ENCODE measurements around the gene KDM7A. TPM values are rescaled to one million over a fixed set of nuclear protein-coding genes. Genes with fewer than 3 reads are reported as not detected.

Gene KDM7A
- total RNA-seq, 1 experiment from 2014 or later: 6.6 TPM

DNA sequence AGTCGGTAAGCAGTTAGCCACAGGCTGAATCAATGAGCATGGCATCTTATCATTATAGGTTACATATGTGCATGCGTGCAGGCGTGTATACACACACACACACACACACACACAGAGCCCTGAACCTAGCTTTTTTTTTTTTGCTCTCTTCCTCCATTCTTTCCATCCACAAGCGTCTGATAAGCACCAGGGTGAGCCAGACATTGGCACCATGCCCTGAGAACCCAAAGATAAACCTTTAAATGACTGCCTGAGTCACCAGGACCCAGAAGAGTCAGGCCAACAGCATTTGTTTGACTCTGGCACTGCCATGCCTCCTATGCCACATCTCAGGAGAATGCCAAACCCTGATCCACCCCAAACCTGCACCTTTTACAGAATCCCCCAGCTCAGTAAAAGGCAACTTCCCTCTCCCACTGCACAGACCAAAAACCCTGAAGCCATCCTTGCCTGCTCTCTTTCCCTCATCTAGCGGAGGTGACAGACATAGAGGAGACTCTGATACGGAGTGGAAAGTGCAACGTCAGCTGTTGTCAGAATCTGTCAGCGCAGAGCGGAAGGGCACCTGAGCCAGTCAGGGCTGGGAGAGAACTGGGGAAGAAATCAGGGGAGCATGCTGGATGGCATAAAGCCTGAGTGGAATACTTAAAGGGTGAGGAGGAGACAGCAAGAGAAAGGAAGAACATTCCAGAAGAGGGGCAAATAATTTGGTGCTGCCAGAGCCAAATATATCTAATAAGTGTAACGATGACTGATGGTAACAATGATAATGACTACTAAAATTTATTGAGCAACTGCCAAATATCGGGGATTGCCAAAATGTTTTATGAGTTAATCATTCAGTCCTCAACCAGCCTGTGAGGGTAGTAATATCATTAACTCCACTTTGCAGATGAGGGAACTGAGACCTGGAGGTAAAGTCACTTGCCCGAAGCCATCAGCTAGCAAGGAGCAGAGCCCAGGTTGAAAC, 117.2 kb downstream of the KDM7A start:
- H3K27ac ChIP-seq (ENCODE audit: insufficient read length, low read depth, low read length): no peak overlapping the region
- Mint-ChIP-seq H3K27me3 (ENCODE audit: low read depth) (peaks cover 34% of the 10 kb centered on the region), H3K4me3 (no peak overlapping the region), H3K9me3 (no peaks in the 10 kb centered on the region; a peak in 1 of 5 replicates), H3K36me3 (ENCODE audit: insufficient read depth in 1 of 3, low read depth in 3 of 3) (peaks cover 0 to 3% (median 0%) of the 10 kb centered on the region in 3 experiments; a peak in 3 of 7 replicates), H3K4me1 (peaks cover 5 to 12% of the 10 kb centered on the region in 2 experiments; a peak in 3 of 4 replicates), H3K27ac (peak overlapping the region in 1 of 3 experiments; percentile 1; a peak in 1 of 7 replicates)
- no peaks in the 10 kb centered on the region; the same call in 1 of the 2 replicates for H3K79me2 ChIP-seq (ENCODE audit: insufficient read depth, low read length)
- WGBS (ENCODE audit: extremely low coverage, insufficient read length, low lambda C conversion rate): no CpG with 5 or more reads among the region's 12 CpGs
- H2BK12ac ChIP-seq (ENCODE audit: insufficient read length, low read depth, low read length): no peak overlapping the region
- H3K23me2 ChIP-seq (ENCODE audit: insufficient read length, low read depth, low read length, poor library complexity, severe bottlenecking): peaks cover 5% of the 10 kb centered on the region
- H2AFZ ChIP-seq (ENCODE audit: low read length): no peak overlapping the region
- no peak overlapping the region for H3K9ac ChIP-seq (ENCODE audit: extremely low read depth, insufficient read length, low read length)
- H4K20me1 ChIP-seq (ENCODE audit: control insufficient read depth, insufficient read depth, insufficient read length): no peaks in the 10 kb centered on the region
- H2AK5ac ChIP-seq (ENCODE audit: insufficient read length, low read length): no peak overlapping the region
- TF ChIP-seq, protein P1, sequence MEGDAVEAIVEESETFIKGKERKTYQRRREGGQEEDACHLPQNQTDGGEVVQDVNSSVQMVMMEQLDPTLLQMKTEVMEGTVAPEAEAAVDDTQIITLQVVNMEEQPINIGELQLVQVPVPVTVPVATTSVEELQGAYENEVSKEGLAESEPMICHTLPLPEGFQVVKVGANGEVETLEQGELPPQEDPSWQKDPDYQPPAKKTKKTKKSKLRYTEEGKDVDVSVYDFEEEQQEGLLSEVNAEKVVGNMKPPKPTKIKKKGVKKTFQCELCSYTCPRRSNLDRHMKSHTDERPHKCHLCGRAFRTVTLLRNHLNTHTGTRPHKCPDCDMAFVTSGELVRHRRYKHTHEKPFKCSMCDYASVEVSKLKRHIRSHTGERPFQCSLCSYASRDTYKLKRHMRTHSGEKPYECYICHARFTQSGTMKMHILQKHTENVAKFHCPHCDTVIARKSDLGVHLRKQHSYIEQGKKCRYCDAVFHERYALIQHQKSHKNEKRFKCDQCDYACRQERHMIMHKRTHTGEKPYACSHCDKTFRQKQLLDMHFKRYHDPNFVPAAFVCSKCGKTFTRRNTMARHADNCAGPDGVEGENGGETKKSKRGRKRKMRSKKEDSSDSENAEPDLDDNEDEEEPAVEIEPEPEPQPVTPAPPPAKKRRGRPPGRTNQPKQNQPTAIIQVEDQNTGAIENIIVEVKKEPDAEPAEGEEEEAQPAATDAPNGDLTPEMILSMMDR (conservative IDR thresholded peaks at IDR 0.05): no peak
- H3T11ph ChIP-seq (ENCODE audit: low read length): no peak overlapping the region
- H4K91ac ChIP-seq (ENCODE audit: insufficient read length, low read depth, low read length): no peak overlapping the region
- no peak overlapping the region for H2BK20ac ChIP-seq (ENCODE audit: low read depth, low read length, poor library complexity, severe bottlenecking)
- peaks cover 5% of the 10 kb centered on the region; the same call in 1 of the 2 replicates for H3K27me3 ChIP-seq (ENCODE audit: insufficient read depth, low read length)
- H3K4ac ChIP-seq (ENCODE audit: low read depth, low read length): no peak overlapping the region
- H4K8ac ChIP-seq (replicated peaks; ENCODE audit: insufficient read length, low read depth, low read length): no peak overlapping the region
- H3K9me3 ChIP-seq (ENCODE audit: control insufficient read depth, low read depth, low read length): no peaks in the 10 kb centered on the region
- DNase-seq: no peak
- no peaks in the 10 kb centered on the region for H3K4me1 ChIP-seq (ENCODE audit: insufficient read depth, low read length)
- no peak overlapping the region for H2BK120ac ChIP-seq (ENCODE audit: low read depth, low read length, poor library complexity, severe bottlenecking)
- H3K23ac ChIP-seq (ENCODE audit: insufficient read length, low read depth, low read length): no peak overlapping the region
- H4K5ac ChIP-seq (ENCODE audit: insufficient read length, low read depth, low read length): no peak overlapping the region
- no peak overlapping the region for H3K56ac ChIP-seq (ENCODE audit: insufficient read length, low read depth, low read length)
- H2BK5ac ChIP-seq (ENCODE audit: insufficient read length, low read length): no peak overlapping the region
- no peak overlapping the region for H2BK15ac ChIP-seq (ENCODE audit: low read depth, low read length)
- H3K79me1 ChIP-seq (ENCODE audit: insufficient read depth, low read depth, low read length, poor library complexity, severe bottlenecking): no peaks in the 10 kb centered on the region
- H3K18ac ChIP-seq (ENCODE audit: insufficient read length, low read depth, low read length): no peak overlapping the region
- H3K4me2 ChIP-seq (ENCODE audit: insufficient read depth, insufficient read length, low read length): no peak overlapping the region
- no peak overlapping the region for H3K14ac ChIP-seq (ENCODE audit: insufficient read depth, low read length)

Measured in H9 (cell line).